Mucosa of rectum (tissue), 2 donors: ENCODE data around the gene TEX9.
"Not testable (repeated sequence)": the region's sequence is repeated elsewhere in the genome, so short reads cannot be mapped to it uniquely, and the experiment has no call there.

Source experiments
- H3K27ac ChIP-seq, 2 donors: one replicate each; pipeline ENCODE4 v1.7.0; 2013; ENCODE audit warnings: inconsistent platforms in 2 of 2, low read depth in 2 of 2, low read length in 2 of 2
- H3K27me3 ChIP-seq, 2 donors: one replicate each; pipeline ENCODE4 v1.7.0; 2013; ENCODE audit warnings: low read length in 2 of 2; ENCODE audit not compliant: control insufficient read depth in 2 of 2, insufficient read depth in 2 of 2
- H3K36me3 ChIP-seq, 2 donors: one replicate each; pipeline ENCODE4 v1.7.0; 2013; ENCODE audit warnings: low read length in 2 of 2; ENCODE audit not compliant: control insufficient read depth in 2 of 2, insufficient read depth in 2 of 2
- H3K4me1 ChIP-seq, 2 donors: one replicate each; pipeline ENCODE4 v1.7.0; 2013; ENCODE audit warnings: low read length in 2 of 2, mild to moderate bottlenecking in 1 of 2; ENCODE audit not compliant: control insufficient read depth in 2 of 2, insufficient read depth in 2 of 2
- H3K4me3 ChIP-seq, 2 donors: one replicate each; pipeline ENCODE4 v1.7.0; 2013; ENCODE audit warnings: low read length in 2 of 2
- H3K9ac ChIP-seq, 2 donors: one replicate each; pipeline ENCODE4 v1.7.0; 2013; ENCODE audit warnings: low read length in 2 of 2, low read depth in 1 of 2, mild to moderate bottlenecking in 1 of 2
- H3K9me3 ChIP-seq, 2 donors: one replicate each; pipeline ENCODE4 v1.7.0; 2013; ENCODE audit warnings: low read length in 2 of 2; ENCODE audit not compliant: control insufficient read depth in 2 of 2
- donor health status: healthy.
- donor health status: Normal muscosa, but diverticular disease.

Gene TEX9

GRCh38 chr15:56365075-56365711 is at the start of gene TEX9:
TEX9 (plus strand) TSS chr15:56365426; CDS start chr15:56365451, 25 bp downstream.
- H3K9me3 ChIP-seq: no peaks in the 10 kb centered on the region
- H3K4me1 ChIP-seq: peaks cover 3 to 5% of the 10 kb centered on the region in 2 donors
- H3K9ac ChIP-seq: peak within 1 kb of the TSS; percentile 52 to 72
- H3K27ac ChIP-seq: peak within 1 kb of the TSS in 1 of 2 donors; percentile 32
- H3K4me3 ChIP-seq: peak within 1 kb of the TSS; percentile 86 to 97
- no peaks in the 10 kb centered on the region for H3K36me3 ChIP-seq
- no peaks in the 10 kb centered on the region for H3K27me3 ChIP-seq

- H3K36me3 ChIP-seq, H3K4me3 ChIP-seq, H3K9ac ChIP-seq, H3K4me1 ChIP-seq, H3K9me3 ChIP-seq, H3K27me3 ChIP-seq, H3K27ac ChIP-seq: not testable (repeated sequence)
These were observed 48.7 kb upstream of the TEX9 start for GRCh38 chr15:56316561-56316960.

GRCh38 chr15:56320316-56320715 is 44.9 kb upstream of the TEX9 start:
- H3K36me3 ChIP-seq: no peaks in the 10 kb centered on the region
- no peaks in the 10 kb centered on the region for H3K27me3 ChIP-seq
- H3K4me1 ChIP-seq: peaks cover 0 to 4% of the 10 kb centered on the region in 2 donors
- H3K9me3 ChIP-seq: no peaks in the 10 kb centered on the region
- no peak overlapping the region for H3K4me3 ChIP-seq
- H3K9ac ChIP-seq: no peak overlapping the region
- H3K27ac ChIP-seq: peak overlapping the region in 1 of 2 donors; percentile 57

GRCh38 chr15:56320861-56321260 is 44.4 kb upstream of the TEX9 start:
- Histone ChIP-seq H3K36me3 (no peaks in the 10 kb centered on the region), H3K9me3 (no peaks in the 10 kb centered on the region), H3K27me3 (no peaks in the 10 kb centered on the region), H3K4me1 (peaks cover 0 to 4% of the 10 kb centered on the region in 2 donors), H3K9ac (no peak overlapping the region), H3K27ac (peak overlapping the region in 1 of 2 donors; percentile 57), H3K4me3 (no peak overlapping the region)

DNA sequence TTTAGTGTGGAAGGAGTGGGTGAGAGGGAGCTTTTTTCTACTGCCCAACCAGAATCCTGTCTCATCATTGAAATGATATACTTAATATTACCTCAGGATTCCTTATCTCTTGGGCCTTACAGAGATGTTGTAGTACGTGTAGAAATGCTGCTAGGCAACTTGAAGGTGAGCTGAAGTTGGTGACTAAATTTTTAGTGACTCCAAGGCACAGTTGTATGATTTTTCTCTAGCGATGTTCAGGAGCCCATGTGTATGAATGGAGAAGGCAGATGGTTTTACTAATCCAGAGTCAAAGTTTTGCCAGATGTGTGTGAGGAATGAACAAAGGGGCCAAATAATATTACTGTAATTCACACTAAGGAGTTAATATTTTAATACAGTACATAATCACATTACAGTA is 42.8 kb upstream of the TEX9 start:
- Histone ChIP-seq H3K36me3 (no peaks in the 10 kb centered on the region), H3K9ac (no peak overlapping the region), H3K9me3 (no peaks in the 10 kb centered on the region), H3K4me3 (no peak overlapping the region), H3K27ac (no peak overlapping the region), H3K4me1 (peaks cover 0 to 4% of the 10 kb centered on the region in 2 donors), H3K27me3 (no peaks in the 10 kb centered on the region)

- Histone ChIP-seq H3K36me3 (no peaks in the 10 kb centered on the region), H3K27ac (no peak overlapping the region), H3K27me3 (no peaks in the 10 kb centered on the region), H3K9ac (no peak overlapping the region), H3K4me3 (no peak overlapping the region), H3K4me1 (peaks cover 0 to 4% of the 10 kb centered on the region in 2 donors), H3K9me3 (no peaks in the 10 kb centered on the region)
These were observed 41.8 kb upstream of the TEX9 start for GRCh38 chr15:56323435-56323834.

GRCh38 chr15:56325186-56325585 is 40.0 kb upstream of the TEX9 start:
- Histone ChIP-seq H3K9ac (no peak overlapping the region), H3K4me3 (no peak overlapping the region), H3K4me1 (peaks cover 0 to 4% of the 10 kb centered on the region in 2 donors), H3K27ac (no peak overlapping the region), H3K27me3 (no peaks in the 10 kb centered on the region), H3K36me3 (no peaks in the 10 kb centered on the region), H3K9me3 (no peaks in the 10 kb centered on the region)

GRCh38 chr15:56327721-56328502 is 37.3 kb upstream of the TEX9 start:
- no peak overlapping the region for H3K9ac ChIP-seq
- H3K36me3 ChIP-seq: no peaks in the 10 kb centered on the region
- no peaks in the 10 kb centered on the region for H3K9me3 ChIP-seq
- H3K4me1 ChIP-seq: no peaks in the 10 kb centered on the region
- H3K4me3 ChIP-seq: no peak overlapping the region
- no peak overlapping the region for H3K27ac ChIP-seq
- H3K27me3 ChIP-seq: no peaks in the 10 kb centered on the region

DNA sequence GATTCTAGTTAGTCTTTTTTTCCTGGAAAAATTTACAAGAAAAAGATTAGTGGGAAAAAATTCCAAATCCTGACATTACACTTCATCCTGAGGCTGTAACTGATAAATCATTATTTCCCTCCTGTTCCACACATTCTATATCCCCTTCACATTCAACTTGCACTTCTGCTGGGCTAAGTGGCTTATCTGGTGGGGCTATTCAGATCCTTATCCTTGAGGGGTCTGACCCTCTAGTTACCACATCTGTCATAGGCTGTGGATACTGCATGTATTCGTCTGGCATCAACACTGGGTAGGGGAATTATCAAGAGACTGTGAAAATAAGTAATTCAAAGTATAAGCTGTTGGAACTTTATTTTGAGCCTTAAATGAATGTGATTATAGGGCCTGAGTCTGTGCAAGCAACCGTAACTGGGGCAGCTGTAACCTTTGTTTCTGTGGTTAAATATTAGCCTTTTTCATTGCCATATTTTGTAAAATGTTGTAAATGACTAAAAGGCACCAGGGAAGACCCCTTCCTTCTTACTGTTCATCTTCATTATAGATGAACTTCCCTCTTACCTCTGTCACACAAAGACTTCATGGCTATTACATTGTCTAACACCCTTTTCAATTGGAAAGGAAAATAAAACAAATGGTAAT is 28.0 kb upstream of the TEX9 start:
- Histone ChIP-seq H3K27me3 (no peaks in the 10 kb centered on the region), H3K4me1 (no peaks in the 10 kb centered on the region), H3K27ac (no peak overlapping the region), H3K9me3 (no peaks in the 10 kb centered on the region), H3K4me3 (no peak overlapping the region), H3K36me3 (no peaks in the 10 kb centered on the region), H3K9ac (no peak overlapping the region)

- no peak overlapping the region for H3K9ac ChIP-seq
- H3K27me3 ChIP-seq: no peaks in the 10 kb centered on the region
- H3K4me3 ChIP-seq: no peak overlapping the region
- no peak overlapping the region for H3K27ac ChIP-seq
- H3K9me3 ChIP-seq: no peaks in the 10 kb centered on the region
- no peaks in the 10 kb centered on the region for H3K36me3 ChIP-seq
- no peaks in the 10 kb centered on the region for H3K4me1 ChIP-seq
These were observed 25.6 kb upstream of the TEX9 start for GRCh38 chr15:56339594-56339993.
